Activated naive CD8-positive, alpha-beta T cell treated with anti-CD3 and anti-CD28 coated beads, Interleukin-2, amount 10 ng/mL, durations not matched to agents 7 days and 5 days (primary cell): ENCODE results near the gene MACROH2A1. TPM values are rescaled to one million over a fixed set of nuclear protein-coding genes. Genes with fewer than 3 reads are reported as not detected.

ENCODE experiments used
- ATAC-seq: fragments of 150-1000 bp; cut with Tn5 transposase; one replicate; pipeline ENCODE4 v1.10.0; 2021; ENCODE audit warnings: low read depth, moderate library complexity
- POLR2A ChIA-PET: fragments of 350-600 bp; sonication (Branson Sonifier 250); formaldehyde crosslinking; loops from one replicate; lab custom pipeline; 2021; ENCODE audit warnings: antibody characterized with exemption; lab: Charles Lee
- DNase-seq: peaks from one replicate; pipeline ENCODE4 v3.0.0; 2021
- H3K27ac Mint-ChIP-seq: one replicate; pipeline ENCODE4 v1.8.0; 2022; ENCODE audit warnings: mild to moderate bottlenecking, mixed read lengths
- H3K27me3 Mint-ChIP-seq: one replicate; pipeline ENCODE4 v1.8.0; 2022; ENCODE audit warnings: mild to moderate bottlenecking, moderate library complexity, mixed read lengths
- H3K36me3 Mint-ChIP-seq: one replicate; pipeline ENCODE4 v1.8.0; 2021; ENCODE audit warnings: mild to moderate bottlenecking, mixed read lengths
- H3K4me1 Mint-ChIP-seq: one replicate; pipeline ENCODE4 v1.8.0; 2021; ENCODE audit warnings: mixed read lengths
- H3K4me3 Mint-ChIP-seq: one replicate; pipeline ENCODE4 v1.8.0; 2022; ENCODE audit warnings: mild to moderate bottlenecking, moderate library complexity, mixed read lengths
- H3K9me3 Mint-ChIP-seq: one replicate; pipeline ENCODE4 v1.8.0; 2021; ENCODE audit warnings: mixed read lengths
- total RNA-seq, 2 experiments: library from RNA; stranded (reverse); gene quantifications; one replicate each; pipeline ENCODE4 v1.2.3, GENCODE V29; 2021

Gene MACROH2A1
- total RNA-seq, 2 experiments from 2014 or later, result 253 to 258 TPM

DNA sequence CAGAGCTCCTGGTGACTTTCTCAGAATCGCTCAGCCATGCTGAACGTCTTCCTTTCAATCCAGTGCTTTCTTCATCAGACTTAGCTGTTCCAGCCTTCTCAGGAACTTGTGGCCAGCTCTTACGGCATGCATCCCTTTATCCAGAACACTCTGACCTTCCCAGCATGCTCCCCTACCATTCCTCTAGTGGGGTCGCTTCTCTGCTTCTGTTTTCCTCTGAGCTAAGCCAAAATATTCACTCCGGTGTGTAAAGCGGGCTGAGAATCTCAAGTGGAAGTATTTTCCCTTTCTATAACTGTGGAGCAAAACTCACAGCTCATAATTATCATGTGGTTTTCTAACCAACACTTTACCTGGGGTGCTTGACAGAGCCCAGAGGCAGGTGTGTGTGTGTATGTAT lies 41.9 kb upstream of the MACROH2A1 start:
- ATAC-seq, result no peak
- H3K27ac Mint-ChIP-seq, result no peak overlapping the region

DNA sequence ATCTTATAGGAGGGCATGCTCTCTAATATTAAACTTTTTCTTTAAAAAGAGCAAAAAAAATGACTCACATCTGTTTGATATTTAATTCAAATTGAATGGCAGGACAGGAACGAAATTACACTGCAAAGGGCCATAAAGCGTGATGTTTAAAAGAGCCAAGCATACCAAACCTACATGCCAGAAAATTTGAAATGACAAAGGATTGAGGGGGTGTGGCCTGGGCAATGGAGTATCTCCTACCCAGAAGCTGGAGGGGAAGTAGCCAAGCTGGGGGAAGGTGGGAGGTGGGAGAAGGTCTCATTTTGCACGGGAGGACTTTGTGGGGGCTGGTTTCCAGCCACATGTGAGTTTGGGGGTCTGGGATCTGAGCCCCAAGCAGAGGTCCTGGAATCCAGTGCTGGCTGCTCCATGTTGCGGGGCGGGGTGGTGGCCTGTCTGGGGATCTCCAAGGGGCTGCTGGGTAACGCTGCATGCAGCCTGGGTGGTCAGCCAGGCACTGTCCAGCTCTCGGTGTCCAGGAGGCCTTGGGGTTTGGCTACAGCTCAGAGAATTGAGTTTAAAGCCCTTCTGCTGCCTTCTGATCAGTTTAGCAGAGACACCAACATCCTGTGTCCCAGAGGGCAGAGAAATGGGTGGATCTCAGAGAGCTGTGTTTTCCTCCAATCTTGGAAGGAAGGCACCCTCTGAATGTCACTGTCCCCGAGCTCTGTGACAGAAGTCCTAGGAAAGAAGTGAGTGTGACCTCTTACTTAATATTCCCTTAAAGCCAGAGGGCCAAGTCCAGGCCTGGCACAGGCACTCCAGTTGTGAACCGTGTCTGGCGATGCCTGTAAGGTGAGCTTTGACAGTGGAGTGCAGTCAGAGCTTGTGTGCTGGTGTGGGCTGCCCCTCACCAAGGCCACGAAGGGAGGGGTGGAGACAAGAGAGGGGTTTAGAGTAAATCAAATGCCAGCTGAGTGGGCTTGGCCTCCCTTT lies 40.5 kb upstream of the MACROH2A1 start:
- DNase-seq, result no peak
- H3K9me3 Mint-ChIP-seq, result no peaks in the 10 kb centered on the region
- H3K27me3 Mint-ChIP-seq, result peaks cover 18% of the 10 kb centered on the region
- no peak for ATAC-seq
- H3K27ac Mint-ChIP-seq, result no peak overlapping the region
- peaks cover 6% of the 10 kb centered on the region for H3K4me1 Mint-ChIP-seq
- POLR2A ChIA-PET, result no interaction called here
- no peaks in the 10 kb centered on the region for H3K36me3 Mint-ChIP-seq
- no peak overlapping the region for H3K4me3 Mint-ChIP-seq

More for the DNA sequence above, 41.9 kb upstream of the MACROH2A1 start:
- H3K9me3 Mint-ChIP-seq, result no peaks in the 10 kb centered on the region
- POLR2A ChIA-PET, result no interaction called here
- H3K4me1 Mint-ChIP-seq, result peaks cover 6% of the 10 kb centered on the region
- peaks cover 10% of the 10 kb centered on the region for H3K27me3 Mint-ChIP-seq
- H3K4me3 Mint-ChIP-seq, result no peak overlapping the region
- no peak for DNase-seq
- H3K36me3 Mint-ChIP-seq, result no peaks in the 10 kb centered on the region

DNA sequence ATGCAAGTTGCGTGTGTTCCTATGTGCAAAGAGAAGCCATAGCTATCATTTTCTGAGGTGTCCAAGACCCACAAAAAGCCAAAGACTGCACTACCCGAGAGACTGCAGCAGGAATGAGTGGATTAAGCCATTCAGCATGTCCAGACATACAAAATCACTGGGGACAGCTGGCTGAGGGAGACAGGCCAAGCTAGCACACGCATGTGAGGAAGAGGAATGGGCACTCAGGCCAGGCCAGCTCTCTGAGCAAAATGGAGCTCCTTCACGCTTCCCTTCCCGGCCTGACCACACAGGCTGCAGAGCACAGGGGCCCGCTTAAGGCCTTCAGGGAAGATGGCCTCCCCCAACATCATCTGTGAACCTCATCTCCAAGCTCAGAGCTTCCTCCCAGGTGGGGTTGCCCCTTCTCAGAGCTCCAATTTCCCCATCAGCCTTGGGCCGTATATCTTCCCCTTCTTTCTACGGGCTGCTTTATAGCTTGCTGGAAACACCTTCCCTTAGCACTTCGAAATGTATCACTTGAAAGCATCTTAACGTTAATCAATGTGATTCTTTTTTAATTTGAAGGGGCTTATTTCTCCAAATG lies 39.7 kb upstream of the MACROH2A1 start:
- POLR2A ChIA-PET, result no interaction called here
- Mint-ChIP-seq H3K4me1 (peaks cover 6% of the 10 kb centered on the region), H3K27me3 (peaks cover 23% of the 10 kb centered on the region), H3K36me3 (no peaks in the 10 kb centered on the region), H3K27ac (no peak overlapping the region), H3K4me3 (no peak overlapping the region), H3K9me3 (no peaks in the 10 kb centered on the region)
- DNase-seq (no peak), ATAC-seq (no peak)

GRCh38 chr5:135437796-135438560 lies 38.9 kb upstream of the MACROH2A1 start:
- Mint-ChIP-seq H3K9me3 (no peaks in the 10 kb centered on the region), H3K4me3 (no peak overlapping the region), H3K4me1 (peaks cover 6% of the 10 kb centered on the region), H3K27me3 (peaks cover 24% of the 10 kb centered on the region), H3K27ac (no peak overlapping the region), H3K36me3 (no peaks in the 10 kb centered on the region)
- ATAC-seq (no peak), DNase-seq (no peak)
- POLR2A ChIA-PET, result no interaction called here

GRCh38 chr5:135437422-135437795 lies 38.4 kb upstream of the MACROH2A1 start:
- DNase-seq, result no peak
- Mint-ChIP-seq H3K4me3 (no peak overlapping the region), H3K9me3 (no peaks in the 10 kb centered on the region), H3K4me1 (peaks cover 6% of the 10 kb centered on the region), H3K27ac (no peak overlapping the region), H3K27me3 (peaks cover 27% of the 10 kb centered on the region), H3K36me3 (no peaks in the 10 kb centered on the region)
- no peak for ATAC-seq
- POLR2A ChIA-PET, result no interaction called here

DNA sequence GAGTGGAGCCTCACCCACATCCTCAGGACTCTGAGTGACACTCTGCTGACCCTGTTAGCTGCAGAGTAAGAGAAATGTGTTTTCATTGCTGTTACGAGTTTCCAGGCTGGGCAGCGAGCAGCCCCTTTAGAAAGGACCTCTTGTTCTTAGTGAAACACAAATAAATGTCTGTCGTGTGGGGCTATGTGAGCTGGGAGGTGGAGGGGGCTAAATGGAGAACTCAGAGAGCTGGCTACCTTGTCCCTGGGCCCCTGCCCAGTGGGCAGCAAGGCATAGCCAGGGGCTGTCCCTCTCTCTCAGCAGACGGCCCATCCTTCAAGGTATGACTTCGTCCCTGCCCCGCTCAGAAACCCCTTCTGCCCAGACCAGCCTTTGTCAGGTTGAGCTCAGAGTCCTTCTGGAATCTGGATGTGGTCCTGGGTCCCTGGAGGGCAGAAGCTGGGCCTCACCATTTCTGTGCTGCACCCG lies 38.0 kb upstream of the MACROH2A1 start:
- Mint-ChIP-seq H3K27me3 (peaks cover 27% of the 10 kb centered on the region), H3K36me3 (no peaks in the 10 kb centered on the region), H3K27ac (no peak overlapping the region), H3K9me3 (no peaks in the 10 kb centered on the region), H3K4me1 (peaks cover 5% of the 10 kb centered on the region), H3K4me3 (no peak overlapping the region)
- ATAC-seq (no peak), DNase-seq (no peak)
- POLR2A ChIA-PET, result no interaction called here

- no peaks in the 10 kb centered on the region for H3K36me3 Mint-ChIP-seq
- no peak overlapping the region for H3K4me3 Mint-ChIP-seq
- peaks cover 2% of the 10 kb centered on the region for H3K4me1 Mint-ChIP-seq
- H3K27me3 Mint-ChIP-seq, result peaks cover 27% of the 10 kb centered on the region
- no peaks in the 10 kb centered on the region for H3K9me3 Mint-ChIP-seq
- no peak for DNase-seq
- POLR2A ChIA-PET, result no interaction called here
- no peak overlapping the region for H3K27ac Mint-ChIP-seq
- ATAC-seq, result no peak
Measured at GRCh38 chr5:135435467-135436330, 36.7 kb upstream of the MACROH2A1 start.

- no peaks in the 10 kb centered on the region for H3K36me3 Mint-ChIP-seq
- POLR2A ChIA-PET, result no interaction called here
Measured at GRCh38 chr5:135434591-135435466, 35.8 kb upstream of the MACROH2A1 start.

GRCh38 chr5:135433681-135434426 lies 34.8 kb upstream of the MACROH2A1 start:
- DNase-seq (peak; percentile 17), ATAC-seq (no peak)
- POLR2A ChIA-PET, result no interaction called here
- H3K27me3 Mint-ChIP-seq, result peaks cover 27% of the 10 kb centered on the region
- no peak overlapping the region for H3K27ac Mint-ChIP-seq
- no peak overlapping the region for H3K4me3 Mint-ChIP-seq
- H3K4me1 Mint-ChIP-seq, result peaks cover 2% of the 10 kb centered on the region
- no peaks in the 10 kb centered on the region for H3K9me3 Mint-ChIP-seq
- H3K36me3 Mint-ChIP-seq, result no peaks in the 10 kb centered on the region

More at GRCh38 chr5:135434591-135435466, 35.8 kb upstream of the MACROH2A1 start:
- no peak for DNase-seq
- H3K27me3 Mint-ChIP-seq, result peaks cover 27% of the 10 kb centered on the region
- ATAC-seq, result no peak
- no peak overlapping the region for H3K27ac Mint-ChIP-seq
- H3K9me3 Mint-ChIP-seq, result no peaks in the 10 kb centered on the region
- H3K4me3 Mint-ChIP-seq, result no peak overlapping the region
- H3K4me1 Mint-ChIP-seq, result peaks cover 2% of the 10 kb centered on the region

DNA sequence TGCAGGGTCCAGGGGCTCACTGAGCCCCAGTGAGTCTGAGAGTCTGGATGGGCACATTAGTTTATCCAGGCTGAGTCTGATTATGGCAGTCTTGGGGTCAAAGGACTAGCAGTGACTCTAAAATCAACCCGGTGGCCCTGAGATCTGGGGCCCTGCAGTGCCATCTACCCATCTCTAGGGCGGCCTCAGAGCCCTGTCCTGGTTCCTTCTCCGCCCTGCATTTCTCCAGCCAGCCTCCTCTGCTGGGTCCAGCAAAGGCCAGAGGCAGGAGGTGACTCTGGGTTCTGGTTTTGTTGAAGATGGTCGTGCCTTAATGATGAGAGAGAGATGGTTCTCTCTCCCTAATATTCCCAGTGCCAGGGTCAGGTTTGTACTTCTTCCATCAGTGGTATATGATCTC lies 33.1 kb upstream of the MACROH2A1 start:
- ATAC-seq (no peak), DNase-seq (no peak)
- Mint-ChIP-seq H3K27ac (no peak overlapping the region), H3K27me3 (peaks cover 25% of the 10 kb centered on the region), H3K36me3 (no peaks in the 10 kb centered on the region), H3K9me3 (no peaks in the 10 kb centered on the region), H3K4me3 (no peak overlapping the region), H3K4me1 (no peaks in the 10 kb centered on the region)
- POLR2A ChIA-PET, result no interaction called here

DNA sequence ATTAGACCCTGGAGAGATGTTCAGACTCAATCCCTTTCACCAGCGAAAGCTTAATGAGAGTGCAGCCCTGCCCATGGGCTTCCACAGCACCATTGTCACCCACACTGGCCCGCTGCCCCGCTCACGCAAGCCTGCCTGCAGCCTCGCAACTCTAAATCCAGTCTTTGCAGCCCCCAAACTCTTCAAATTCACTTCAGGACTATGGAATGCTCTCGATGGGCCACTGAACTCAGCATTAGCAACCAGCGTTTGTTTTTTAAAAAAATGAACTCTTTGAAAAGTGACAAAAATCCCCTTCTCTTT lies 31.1 kb upstream of the MACROH2A1 start:
- Mint-ChIP-seq H3K4me1 (peaks cover 15% of the 10 kb centered on the region), H3K27ac (no peak overlapping the region), H3K9me3 (no peaks in the 10 kb centered on the region), H3K27me3 (peaks cover 21% of the 10 kb centered on the region), H3K4me3 (no peak overlapping the region), H3K36me3 (no peaks in the 10 kb centered on the region)
- POLR2A ChIA-PET, result no interaction called here
- DNase-seq, result no peak
- ATAC-seq, result no peak
